H1 (cell line): ENCODE data around the gene ASTL. TPM values are rescaled to one million over a fixed set of nuclear protein-coding genes. Genes with fewer than 3 reads are reported as not detected.

Experiments
- CTCF ChIA-PET: fragments of 300-600 bp; sonication (Branson Sonifier 250); formaldehyde crosslinking; loops from one replicate; lab custom pipeline; 2021; ENCODE audit not compliant: partially characterized antibody; lab: Charles Lee
- POLR2A ChIA-PET: fragments of 300-600 bp; sonication (Branson Sonifier 250); formaldehyde crosslinking; loops from one replicate; lab custom pipeline; 2021; ENCODE audit warnings: inconsistent platforms; ENCODE audit not compliant: partially characterized antibody; lab: Charles Lee
- DNase-seq, 2 experiments: peaks; one replicate each; pipeline versions ENCODE4 v3.0.0 to v3.0.0-alpha.2; 2010 to 2022; ENCODE audit warnings: low spot score in 2 of 2, low read depth in 1 of 2, mixed read lengths in 1 of 2
- FAIRE-seq: peaks from 2 replicates; lab custom pipeline; 2011; peaks lifted over from hg19 to GRCh38; lab: Jason Lieb, UNC
- H2AFZ ChIP-seq: 2 replicates; pipeline ENCODE4 v1.8.1; 2012; ENCODE audit warnings: low read length, inconsistent platforms
- H2AK5ac ChIP-seq: 2 replicates; pipeline ENCODE4 v1.6.1; 2013; ENCODE audit warnings: low read depth, low read length
- H2BK120ac ChIP-seq: replicated peaks from 2 replicates; pipeline ENCODE3; 2013; ENCODE audit warnings: low read depth, low read length, inconsistent platforms
- H2BK12ac ChIP-seq: 2 replicates; pipeline ENCODE4 v1.6.1; 2013; ENCODE audit warnings: low read depth, low read length
- H2BK15ac ChIP-seq: 2 replicates; pipeline ENCODE4 v1.6.1; 2013; ENCODE audit warnings: low read length
- H2BK20ac ChIP-seq: 2 replicates; pipeline ENCODE4 v1.6.1; 2013; ENCODE audit warnings: low read length
- H2BK5ac ChIP-seq: 2 replicates; pipeline ENCODE4 v1.6.1; 2013; ENCODE audit warnings: low read depth, low read length
- H3K14ac ChIP-seq: 2 replicates; pipeline ENCODE4 v1.6.1; 2013; ENCODE audit warnings: inconsistent platforms; ENCODE audit not compliant: insufficient read length
- H3K18ac ChIP-seq: 2 replicates; pipeline ENCODE4 v1.6.1; 2013; ENCODE audit warnings: low read length; ENCODE audit errors: extremely low read depth
- H3K23ac ChIP-seq: 2 replicates; pipeline ENCODE4 v1.6.1; 2013; ENCODE audit warnings: inconsistent platforms; ENCODE audit not compliant: insufficient read length
- H3K23me2 ChIP-seq: 2 replicates; pipeline ENCODE4 v1.6.1; 2013; ENCODE audit warnings: low read depth, low read length
- H3K27ac ChIP-seq: 2 replicates; pipeline ENCODE4 v1.6.1; 2011; ENCODE audit warnings: low read depth, low read length, inconsistent platforms
- H3K27me3 ChIP-seq, 4 experiments: replicated peaks in 1 of 4; 1 replicate in 1 of 4; 2 replicates in 3 of 4; pipeline versions ENCODE4 v1.6.1 to v1.8.1; 2011 to 2013; ENCODE audit warnings: low read length in 3 of 4, mild to moderate bottlenecking in 3 of 4, inconsistent platforms in 2 of 4, mixed read lengths in 2 of 4, moderate library complexity in 1 of 4; ENCODE audit not compliant: control insufficient read depth in 3 of 4, insufficient read depth in 3 of 4; ENCODE audit errors: extremely low read depth in 1 of 4
- H3K36me3 ChIP-seq, 4 experiments: 2 replicates each; pipeline versions ENCODE4 v1.6.1 to v1.8.1; 2011 to 2013; ENCODE audit warnings: mild to moderate bottlenecking in 4 of 4, low read length in 3 of 4, moderate library complexity in 2 of 4, control low read depth in 1 of 4, inconsistent platforms in 1 of 4; ENCODE audit not compliant: insufficient read depth in 4 of 4, control insufficient read depth in 2 of 4
- H3K4ac ChIP-seq: replicated peaks from 2 replicates; pipeline ENCODE3; 2013; ENCODE audit warnings: low read length, low read depth, mixed read lengths, inconsistent platforms; ENCODE audit not compliant: insufficient read length
- H3K4me1 ChIP-seq, 4 experiments: replicated peaks in 1 of 4; 1 replicate in 1 of 4; 2 replicates in 3 of 4; pipeline versions ENCODE4 v1.6.1 to v1.8.1; 2011 to 2013; ENCODE audit warnings: low read length in 3 of 4, inconsistent platforms in 2 of 4, mixed read lengths in 1 of 4; ENCODE audit not compliant: insufficient read depth in 4 of 4, control insufficient read depth in 3 of 4
- H3K4me2 ChIP-seq, 2 experiments: 2 replicates each; pipeline versions ENCODE4 v1.6.1 to v1.8.1; 2011 to 2013; ENCODE audit warnings: low read depth in 2 of 2, low read length in 2 of 2, control low read depth in 1 of 2, inconsistent platforms in 1 of 2, mild to moderate bottlenecking in 1 of 2; ENCODE audit not compliant: insufficient read depth in 1 of 2
- H3K4me3 ChIP-seq, 4 experiments: fragments of 200-600, 300-600 bp in 1 of 4; sonication (generic), shearing (Covaris generic), sonication (Bioruptor Twin) in 1 of 4; 2 replicates each; pipeline versions ENCODE4 v1.5.1 to v1.8.1; 2011 to 2016; ENCODE audit warnings: low read length in 4 of 4, low read depth in 3 of 4, control low read depth in 2 of 4, inconsistent platforms in 2 of 4, mild to moderate bottlenecking in 2 of 4, mixed read lengths in 1 of 4, moderate library complexity in 1 of 4; ENCODE audit not compliant: insufficient read depth in 2 of 4; ENCODE audit errors: extremely low read depth in 1 of 4
- H3K56ac ChIP-seq: replicated peaks from 2 replicates; pipeline ENCODE3; 2013; ENCODE audit warnings: low read depth, mild to moderate bottlenecking, mixed read lengths, low read length, inconsistent platforms; ENCODE audit not compliant: insufficient read length
- H3K79me1 ChIP-seq: 2 replicates; pipeline ENCODE4 v1.6.1; 2013; ENCODE audit warnings: low read depth, low read length, control low read depth
- H3K79me2 ChIP-seq, 2 experiments: 2 replicates each; pipeline versions ENCODE4 v1.6.1 to v1.8.1; 2012 to 2013; ENCODE audit warnings: low read length in 2 of 2, mild to moderate bottlenecking in 2 of 2, inconsistent platforms in 1 of 2; ENCODE audit not compliant: insufficient read depth in 2 of 2, control insufficient read depth in 1 of 2
- H3K9ac ChIP-seq, 4 experiments: replicated peaks in 1 of 4; 1 replicate in 1 of 4; 2 replicates in 3 of 4; pipeline versions ENCODE4 v1.6.1 to v1.8.1; 2011 to 2013; ENCODE audit warnings: low read depth in 3 of 4, low read length in 3 of 4, control low read depth in 2 of 4, mild to moderate bottlenecking in 2 of 4, moderate library complexity in 2 of 4, inconsistent platforms in 1 of 4; ENCODE audit errors: extremely low read depth in 1 of 4
- H3K9me3 ChIP-seq, 2 experiments: 2 replicates each; pipeline versions ENCODE4 v1.6.1 to v1.8.1; 2012 to 2013; ENCODE audit warnings: mild to moderate bottlenecking in 2 of 2, moderate library complexity in 2 of 2, control low read depth in 1 of 2, inconsistent platforms in 1 of 2, low read depth in 1 of 2, low read length in 1 of 2, mixed read lengths in 1 of 2; ENCODE audit not compliant: insufficient read depth in 2 of 2
- H4K20me1 ChIP-seq, 2 experiments: replicated peaks in 1 of 2; 2 replicates each; pipeline versions ENCODE3 to v1.8.1; 2011 to 2013; ENCODE audit warnings: inconsistent platforms in 2 of 2, low read length in 2 of 2, mild to moderate bottlenecking in 1 of 2; ENCODE audit not compliant: insufficient read depth in 2 of 2, control insufficient read depth in 1 of 2
- H4K5ac ChIP-seq: 2 replicates; pipeline ENCODE4 v1.6.1; 2013; ENCODE audit warnings: low read length, low read depth, mixed read lengths, inconsistent platforms; ENCODE audit not compliant: insufficient read length
- H4K8ac ChIP-seq: 2 replicates; pipeline ENCODE4 v1.8.0; 2013; ENCODE audit warnings: mild to moderate bottlenecking, moderate library complexity, low read length, inconsistent platforms; ENCODE audit not compliant: insufficient read depth; ENCODE audit errors: extremely low read depth
- H4K91ac ChIP-seq: replicated peaks from 2 replicates; pipeline ENCODE3; 2013; ENCODE audit warnings: low read length, mixed read lengths, inconsistent platforms; ENCODE audit not compliant: insufficient read length
- ATF3 ChIP-seq: IDR thresholded peaks from 2 replicates; pipeline ENCODE4 v1.6.1; 2011; ENCODE audit warnings: low read depth, mild to moderate bottlenecking, low read length; ENCODE audit not compliant: insufficient read depth
- CBX5 ChIP-seq: fragments of 300-800, 300-1000 bp; sonication (generic); IDR thresholded peaks from 2 replicates; pipeline ENCODE4 v1.7.1; 2016; ENCODE audit warnings: antibody characterized with exemption, low read length, low read depth
- GTF2F1 ChIP-seq: IDR thresholded peaks from 2 replicates; pipeline ENCODE4 v1.6.1; 2012; ENCODE audit warnings: low read depth, low read length, improper control_type of control experiment, borderline replicate concordance
- JUN ChIP-seq: IDR thresholded peaks from 2 replicates; pipeline ENCODE4 v1.6.1; 2011; ENCODE audit warnings: low read depth, mild to moderate bottlenecking, improper control_type of control experiment, low read length
- RAD21 ChIP-seq, 2 experiments: IDR thresholded peaks in 1 of 2; conservative IDR thresholded peaks in 1 of 2; 2 replicates each; pipeline ENCODE4 v1.6.1; 2011; ENCODE audit warnings: low read depth in 2 of 2, low read length in 2 of 2, improper control_type of control experiment in 1 of 2, inconsistent platforms in 1 of 2, mild to moderate bottlenecking in 1 of 2, moderate library complexity in 1 of 2
- RNF2 ChIP-seq: fragments of 200-900, 300-1000 bp; sonication (generic); IDR thresholded peaks from 2 replicates; pipeline ENCODE4 v1.7.1; 2016; ENCODE audit warnings: borderline replicate concordance, low read depth, mild to moderate bottlenecking, antibody characterized with exemption, low read length; ENCODE audit not compliant: poor library complexity, severe bottlenecking; ENCODE audit errors: missing control alignments
- SP2 ChIP-seq: IDR thresholded peaks from 2 replicates; pipeline ENCODE4 v1.6.1; 2012; ENCODE audit warnings: mild to moderate bottlenecking, low read length, inconsistent platforms
- SUZ12 ChIP-seq: fragments of 200-600 bp; sonication (generic); IDR thresholded peaks from 2 replicates; pipeline ENCODE4 v1.6.1; 2012; ENCODE audit warnings: mild to moderate bottlenecking, inconsistent platforms, low read length, moderate library complexity, mixed read lengths
- TCF12 ChIP-seq: IDR thresholded peaks from 2 replicates; pipeline ENCODE4 v1.6.1; 2011; ENCODE audit warnings: low read depth, mild to moderate bottlenecking, low read length
- ZNF274 ChIP-seq: IDR thresholded peaks from 2 replicates; pipeline ENCODE4 v1.7.0; 2012; ENCODE audit warnings: low read length, borderline replicate concordance; ENCODE audit errors: extremely low read depth
- WGBS, 2 experiments: shearing (Covaris generic) in 1 of 2; methylation state at CpG; one replicate each; pipeline versions ENCODE4 v1.1.6 to v1.1.7; 2013 to 2015; ENCODE audit warnings: low lambda C conversion rate in 2 of 2, mixed read lengths in 2 of 2, inconsistent platforms in 1 of 2, low coverage in 1 of 2, missing lambda C conversion rate in 1 of 2; ENCODE audit not compliant: insufficient replicate concordance in 2 of 2, insufficient coverage in 1 of 2, insufficient read length in 1 of 2; ENCODE audit errors: extremely low coverage in 1 of 2, missing lambda C conversion rate in 1 of 2; 5-methylcytosine and 5-hydroxymethylcytosine counted together
- polyA plus RNA-seq, 7 experiments: library from polyadenylated mRNA; depleted of rRNA in 3 of 7; stranded (reverse) in 5 of 7; unstranded in 2 of 7; fragments of >200 nt in 5 of 7; fragments of 200-250 nt in 2 of 7; gene quantifications; 1 replicate in 5 of 7; 2 replicates in 1 of 7; 4 replicates in 1 of 7; pipeline versions ENCODE4 v1.2.1 to v1.2.3, GENCODE V29; 2011 to 2013; ENCODE audit warnings: missing spikeins in 2 of 7, mixed read lengths in 2 of 7
- total RNA-seq: library from RNA; stranded (reverse); fragmentation: NEBNext Ultra II Directional; extraction: Animal tissue kit (Norgen Biotek cat#: 25700); gene quantifications from 2 replicates; pipeline ENCODE4 v1.2.1, GENCODE V29; 2021

Gene ASTL
- total and polyA plus RNA-seq, 2 of the 8 experiments (the other 6 are each of a cell fraction or from before 2014, with no cell fraction given): 0.60 to 1.4 TPM

GRCh38 chr2:96186562-96186961, 48.3 kb upstream of the ASTL start:
- no peak overlapping the region for H2BK120ac ChIP-seq
- no peak overlapping the region for H3K4me3 ChIP-seq
- H3K27me3 ChIP-seq: no peaks in the 10 kb centered on the region
- no peak overlapping the region for H4K91ac ChIP-seq
- 90% methylated on average over 5 of the region's 5 CpGs; no CpG with 5 or more reads in 1 of the 2 experiments for WGBS, 2 experiments
- POLR2A ChIA-PET: no interaction called here
- H3K27ac ChIP-seq: no peak overlapping the region
- H3K79me2 ChIP-seq: no peaks in the 10 kb centered on the region
- no peaks in the 10 kb centered on the region for H3K9me3 ChIP-seq
- H3K4me2 ChIP-seq: no peak overlapping the region
- H3K36me3 ChIP-seq: peaks cover 12 to 60% (median 44%) of the 10 kb centered on the region in 4 experiments
- H2BK15ac ChIP-seq: no peak overlapping the region
- H3K4me1 ChIP-seq: no peaks in the 10 kb centered on the region
- H2AK5ac ChIP-seq: no peak overlapping the region
- H3K9ac ChIP-seq: no peak overlapping the region
- no peaks in the 10 kb centered on the region for H3K23me2 ChIP-seq
- no peak overlapping the region for H3K18ac ChIP-seq
- no peak overlapping the region for H2AFZ ChIP-seq
- peaks cover 2 to 9% of the 10 kb centered on the region in 2 experiments for H4K20me1 ChIP-seq
- no peak overlapping the region for H3K14ac ChIP-seq
- no peak overlapping the region for H3K23ac ChIP-seq
- H3K56ac ChIP-seq: no peak overlapping the region
- H4K8ac ChIP-seq: no peak overlapping the region; the same call in 1 of the 2 replicates
- H3K79me1 ChIP-seq: no peaks in the 10 kb centered on the region
- no peak overlapping the region for H2BK5ac ChIP-seq
- DNase-seq (no peak), FAIRE-seq (no peak)
- TF ChIP-seq GTF2F1 (no peak), RNF2 (no peak), SP2 (no peak), ATF3 (no peak), RAD21 (IDR thresholded peaks at IDR 0.05 in 1 of 2, conservative IDR thresholded peaks at IDR 0.05 in 1 of 2; ENCODE audit: low read depth in 2 of 2, low read length in 2 of 2) (no peak), TCF12 (no peak), SUZ12 (no peak), CBX5 (no peak), ZNF274 (no peak), JUN (no peak)
- no peak overlapping the region for H4K5ac ChIP-seq
- H2BK20ac ChIP-seq: no peak overlapping the region
- no peak overlapping the region for H3K4ac ChIP-seq
- no peak overlapping the region for H2BK12ac ChIP-seq
- CTCF ChIA-PET: interaction anchor here (1.2 to 1.5 kb wide), 3 partner anchors 12 to 164 kb away, joined by 4 read pairs; no protein-coding TSS in a partner anchor
